Measurements from ENCODE around the gene RAPGEF6. TPM values are rescaled to one million over a fixed set of nuclear protein-coding genes. Genes with fewer than 3 reads are reported as not detected.

RAPGEF6 gene
- total and polyA plus RNA-seq, 2 experiments from 2014 or later, result 9.5 to 20.3 TPM

DNA sequence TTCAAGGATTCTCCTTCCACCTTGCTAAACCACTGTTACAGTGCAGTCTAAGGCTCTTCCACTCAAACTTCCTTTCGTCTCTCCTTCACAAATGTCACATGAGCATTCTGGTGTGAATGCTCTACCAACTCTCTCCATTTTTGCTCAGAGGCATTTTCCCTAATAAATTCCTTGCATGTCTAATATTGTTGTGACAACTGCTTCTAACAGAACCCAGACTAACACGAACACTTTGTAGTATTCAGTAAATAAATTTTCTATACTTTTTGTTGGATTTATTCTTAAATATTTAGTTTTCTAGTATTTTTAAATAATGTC lies 24.0 kb downstream of the RAPGEF6 start:
- Histone ChIP-seq H3K4me1 (ENCODE audit: insufficient read depth) (peaks cover 30% of the 10 kb centered on the region), H3K36me3 (ENCODE audit: insufficient read depth) (no peaks in the 10 kb centered on the region), H3K4me2 (no peak overlapping the region), H3K79me2 (replicated peaks; ENCODE audit: insufficient read depth) (peaks cover 100% of the 10 kb centered on the region), H4K20me1 (replicated peaks; ENCODE audit: insufficient read depth) (peaks cover 24% of the 10 kb centered on the region; the same call in 1 of the 2 replicates), H3F3A (replicated peaks; ENCODE audit: low read depth) (no peaks in the 10 kb centered on the region), H3K27ac (ENCODE audit: low read depth) (peak overlapping the region; percentile 40; the same call in 1 of the 2 replicates), H2AFZ (no peak overlapping the region), H3K27me3 (ENCODE audit: insufficient read depth) (no peaks in the 10 kb centered on the region), H3K4me3 (no peak overlapping the region), H3K9me2 (ENCODE audit: insufficient read depth) (no peaks in the 10 kb centered on the region)
- Mint-ChIP-seq H3K36me3 (ENCODE audit: low read depth) (no peaks in the 10 kb centered on the region; the same call in 2 of the 3 replicates), H3K27ac (no peak overlapping the region; the same call in 1 of the 2 replicates), H3K9me3 (no peaks in the 10 kb centered on the region), H3K4me3 (no peak overlapping the region), H3K4me1 (peaks cover 38% of the 10 kb centered on the region), H3K27me3 (ENCODE audit: insufficient read depth, low read depth, poor library complexity) (no peaks in the 10 kb centered on the region)
- TF ChIP-seq, protein P1, sequence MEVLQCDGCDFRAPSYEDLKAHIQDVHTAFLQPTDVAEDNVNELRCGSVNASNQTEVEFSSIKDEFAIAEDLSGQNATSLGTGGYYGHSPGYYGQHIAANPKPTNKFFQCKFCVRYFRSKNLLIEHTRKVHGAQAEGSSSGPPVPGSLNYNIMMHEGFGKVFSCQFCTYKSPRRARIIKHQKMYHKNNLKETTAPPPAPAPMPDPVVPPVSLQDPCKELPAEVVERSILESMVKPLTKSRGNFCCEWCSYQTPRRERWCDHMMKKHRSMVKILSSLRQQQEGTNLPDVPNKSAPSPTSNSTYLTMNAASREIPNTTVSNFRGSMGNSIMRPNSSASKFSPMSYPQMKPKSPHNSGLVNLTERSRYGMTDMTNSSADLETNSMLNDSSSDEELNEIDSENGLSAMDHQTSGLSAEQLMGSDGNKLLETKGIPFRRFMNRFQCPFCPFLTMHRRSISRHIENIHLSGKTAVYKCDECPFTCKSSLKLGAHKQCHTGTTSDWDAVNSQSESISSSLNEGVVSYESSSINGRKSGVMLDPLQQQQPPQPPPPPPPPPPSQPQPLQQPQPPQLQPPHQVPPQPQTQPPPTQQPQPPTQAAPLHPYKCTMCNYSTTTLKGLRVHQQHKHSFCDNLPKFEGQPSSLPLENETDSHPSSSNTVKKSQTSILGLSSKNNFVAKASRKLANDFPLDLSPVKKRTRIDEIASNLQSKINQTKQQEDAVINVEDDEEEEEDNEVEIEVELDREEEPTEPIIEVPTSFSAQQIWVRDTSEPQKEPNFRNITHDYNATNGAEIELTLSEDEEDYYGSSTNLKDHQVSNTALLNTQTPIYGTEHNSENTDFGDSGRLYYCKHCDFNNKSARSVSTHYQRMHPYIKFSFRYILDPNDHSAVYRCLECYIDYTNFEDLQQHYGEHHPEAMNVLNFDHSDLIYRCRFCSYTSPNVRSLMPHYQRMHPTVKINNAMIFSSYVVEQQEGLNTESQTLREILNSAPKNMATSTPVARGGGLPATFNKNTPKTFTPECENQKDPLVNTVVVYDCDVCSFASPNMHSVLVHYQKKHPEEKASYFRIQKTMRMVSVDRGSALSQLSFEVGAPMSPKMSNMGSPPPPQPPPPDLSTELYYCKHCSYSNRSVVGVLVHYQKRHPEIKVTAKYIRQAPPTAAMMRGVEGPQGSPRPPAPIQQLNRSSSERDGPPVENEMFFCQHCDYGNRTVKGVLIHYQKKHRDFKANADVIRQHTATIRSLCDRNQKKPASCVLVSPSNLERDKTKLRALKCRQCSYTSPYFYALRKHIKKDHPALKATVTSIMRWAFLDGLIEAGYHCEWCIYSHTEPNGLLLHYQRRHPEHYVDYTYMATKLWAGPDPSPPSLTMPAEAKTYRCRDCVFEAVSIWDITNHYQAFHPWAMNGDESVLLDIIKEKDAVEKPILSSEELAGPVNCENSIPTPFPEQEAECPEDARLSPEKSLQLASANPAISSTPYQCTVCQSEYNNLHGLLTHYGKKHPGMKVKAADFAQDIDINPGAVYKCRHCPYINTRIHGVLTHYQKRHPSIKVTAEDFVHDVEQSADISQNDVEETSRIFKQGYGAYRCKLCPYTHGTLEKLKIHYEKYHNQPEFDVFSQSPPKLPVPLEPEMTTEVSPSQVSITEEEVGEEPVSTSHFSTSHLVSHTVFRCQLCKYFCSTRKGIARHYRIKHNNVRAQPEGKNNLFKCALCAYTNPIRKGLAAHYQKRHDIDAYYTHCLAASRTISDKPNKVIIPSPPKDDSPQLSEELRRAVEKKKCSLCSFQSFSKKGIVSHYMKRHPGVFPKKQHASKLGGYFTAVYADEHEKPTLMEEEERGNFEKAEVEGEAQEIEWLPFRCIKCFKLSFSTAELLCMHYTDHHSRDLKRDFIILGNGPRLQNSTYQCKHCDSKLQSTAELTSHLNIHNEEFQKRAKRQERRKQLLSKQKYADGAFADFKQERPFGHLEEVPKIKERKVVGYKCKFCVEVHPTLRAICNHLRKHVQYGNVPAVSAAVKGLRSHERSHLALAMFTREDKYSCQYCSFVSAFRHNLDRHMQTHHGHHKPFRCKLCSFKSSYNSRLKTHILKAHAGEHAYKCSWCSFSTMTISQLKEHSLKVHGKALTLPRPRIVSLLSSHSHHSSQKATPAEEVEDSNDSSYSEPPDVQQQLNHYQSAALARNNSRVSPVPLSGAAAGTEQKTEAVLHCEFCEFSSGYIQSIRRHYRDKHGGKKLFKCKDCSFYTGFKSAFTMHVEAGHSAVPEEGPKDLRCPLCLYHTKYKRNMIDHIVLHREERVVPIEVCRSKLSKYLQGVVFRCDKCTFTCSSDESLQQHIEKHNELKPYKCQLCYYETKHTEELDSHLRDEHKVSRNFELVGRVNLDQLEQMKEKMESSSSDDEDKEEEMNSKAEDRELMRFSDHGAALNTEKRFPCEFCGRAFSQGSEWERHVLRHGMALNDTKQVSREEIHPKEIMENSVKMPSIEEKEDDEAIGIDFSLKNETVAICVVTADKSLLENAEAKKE (CRISPR knock-in tag; IDR thresholded peaks at IDR 0.05), result no peak
- TF ChIP-seq EZH2phosphoT487 (IDR thresholded peaks at IDR 0.05; ENCODE audit: unreplicated experiment), result no peak
- no peak for TF ChIP-seq ZNF331 (CRISPR knock-in tag; IDR thresholded peaks at IDR 0.05; ENCODE audit: low read depth)
- TF ChIP-seq, protein P2, sequence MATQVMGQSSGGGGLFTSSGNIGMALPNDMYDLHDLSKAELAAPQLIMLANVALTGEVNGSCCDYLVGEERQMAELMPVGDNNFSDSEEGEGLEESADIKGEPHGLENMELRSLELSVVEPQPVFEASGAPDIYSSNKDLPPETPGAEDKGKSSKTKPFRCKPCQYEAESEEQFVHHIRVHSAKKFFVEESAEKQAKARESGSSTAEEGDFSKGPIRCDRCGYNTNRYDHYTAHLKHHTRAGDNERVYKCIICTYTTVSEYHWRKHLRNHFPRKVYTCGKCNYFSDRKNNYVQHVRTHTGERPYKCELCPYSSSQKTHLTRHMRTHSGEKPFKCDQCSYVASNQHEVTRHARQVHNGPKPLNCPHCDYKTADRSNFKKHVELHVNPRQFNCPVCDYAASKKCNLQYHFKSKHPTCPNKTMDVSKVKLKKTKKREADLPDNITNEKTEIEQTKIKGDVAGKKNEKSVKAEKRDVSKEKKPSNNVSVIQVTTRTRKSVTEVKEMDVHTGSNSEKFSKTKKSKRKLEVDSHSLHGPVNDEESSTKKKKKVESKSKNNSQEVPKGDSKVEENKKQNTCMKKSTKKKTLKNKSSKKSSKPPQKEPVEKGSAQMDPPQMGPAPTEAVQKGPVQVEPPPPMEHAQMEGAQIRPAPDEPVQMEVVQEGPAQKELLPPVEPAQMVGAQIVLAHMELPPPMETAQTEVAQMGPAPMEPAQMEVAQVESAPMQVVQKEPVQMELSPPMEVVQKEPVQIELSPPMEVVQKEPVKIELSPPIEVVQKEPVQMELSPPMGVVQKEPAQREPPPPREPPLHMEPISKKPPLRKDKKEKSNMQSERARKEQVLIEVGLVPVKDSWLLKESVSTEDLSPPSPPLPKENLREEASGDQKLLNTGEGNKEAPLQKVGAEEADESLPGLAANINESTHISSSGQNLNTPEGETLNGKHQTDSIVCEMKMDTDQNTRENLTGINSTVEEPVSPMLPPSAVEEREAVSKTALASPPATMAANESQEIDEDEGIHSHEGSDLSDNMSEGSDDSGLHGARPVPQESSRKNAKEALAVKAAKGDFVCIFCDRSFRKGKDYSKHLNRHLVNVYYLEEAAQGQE (IDR thresholded peaks at IDR 0.05; ENCODE audit: unreplicated experiment), result no peak
- TF ChIP-seq, protein P3, sequence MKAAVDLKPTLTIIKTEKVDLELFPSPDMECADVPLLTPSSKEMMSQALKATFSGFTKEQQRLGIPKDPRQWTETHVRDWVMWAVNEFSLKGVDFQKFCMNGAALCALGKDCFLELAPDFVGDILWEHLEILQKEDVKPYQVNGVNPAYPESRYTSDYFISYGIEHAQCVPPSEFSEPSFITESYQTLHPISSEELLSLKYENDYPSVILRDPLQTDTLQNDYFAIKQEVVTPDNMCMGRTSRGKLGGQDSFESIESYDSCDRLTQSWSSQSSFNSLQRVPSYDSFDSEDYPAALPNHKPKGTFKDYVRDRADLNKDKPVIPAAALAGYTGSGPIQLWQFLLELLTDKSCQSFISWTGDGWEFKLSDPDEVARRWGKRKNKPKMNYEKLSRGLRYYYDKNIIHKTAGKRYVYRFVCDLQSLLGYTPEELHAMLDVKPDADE (IDR thresholded peaks at IDR 0.05), result no peak
- TF ChIP-seq CREB1 (CRISPR knock-in tag; IDR thresholded peaks at IDR 0.05; ENCODE audit: low read depth), result no peak
- no peak for TF ChIP-seq ZNF114 (CRISPR knock-in tag; IDR thresholded peaks at IDR 0.05)
- ATAC-seq, result no peak
- no peak for DNase-seq (ENCODE audit: low spot score)

Data from GM23338 (cell line).